T-helper 9 cell (primary cell): ENCODE data around the gene KIF1A.

Experiments used
- DNase-seq: peaks from one replicate; pipeline ENCODE4 v3.0.0-alpha.2; 2020
- total RNA-seq, 2 donors: gene quantifications; one replicate each; lab custom pipeline; 2026; lab: John Stamatoyannopoulos, UW

Gene KIF1A, protein sequence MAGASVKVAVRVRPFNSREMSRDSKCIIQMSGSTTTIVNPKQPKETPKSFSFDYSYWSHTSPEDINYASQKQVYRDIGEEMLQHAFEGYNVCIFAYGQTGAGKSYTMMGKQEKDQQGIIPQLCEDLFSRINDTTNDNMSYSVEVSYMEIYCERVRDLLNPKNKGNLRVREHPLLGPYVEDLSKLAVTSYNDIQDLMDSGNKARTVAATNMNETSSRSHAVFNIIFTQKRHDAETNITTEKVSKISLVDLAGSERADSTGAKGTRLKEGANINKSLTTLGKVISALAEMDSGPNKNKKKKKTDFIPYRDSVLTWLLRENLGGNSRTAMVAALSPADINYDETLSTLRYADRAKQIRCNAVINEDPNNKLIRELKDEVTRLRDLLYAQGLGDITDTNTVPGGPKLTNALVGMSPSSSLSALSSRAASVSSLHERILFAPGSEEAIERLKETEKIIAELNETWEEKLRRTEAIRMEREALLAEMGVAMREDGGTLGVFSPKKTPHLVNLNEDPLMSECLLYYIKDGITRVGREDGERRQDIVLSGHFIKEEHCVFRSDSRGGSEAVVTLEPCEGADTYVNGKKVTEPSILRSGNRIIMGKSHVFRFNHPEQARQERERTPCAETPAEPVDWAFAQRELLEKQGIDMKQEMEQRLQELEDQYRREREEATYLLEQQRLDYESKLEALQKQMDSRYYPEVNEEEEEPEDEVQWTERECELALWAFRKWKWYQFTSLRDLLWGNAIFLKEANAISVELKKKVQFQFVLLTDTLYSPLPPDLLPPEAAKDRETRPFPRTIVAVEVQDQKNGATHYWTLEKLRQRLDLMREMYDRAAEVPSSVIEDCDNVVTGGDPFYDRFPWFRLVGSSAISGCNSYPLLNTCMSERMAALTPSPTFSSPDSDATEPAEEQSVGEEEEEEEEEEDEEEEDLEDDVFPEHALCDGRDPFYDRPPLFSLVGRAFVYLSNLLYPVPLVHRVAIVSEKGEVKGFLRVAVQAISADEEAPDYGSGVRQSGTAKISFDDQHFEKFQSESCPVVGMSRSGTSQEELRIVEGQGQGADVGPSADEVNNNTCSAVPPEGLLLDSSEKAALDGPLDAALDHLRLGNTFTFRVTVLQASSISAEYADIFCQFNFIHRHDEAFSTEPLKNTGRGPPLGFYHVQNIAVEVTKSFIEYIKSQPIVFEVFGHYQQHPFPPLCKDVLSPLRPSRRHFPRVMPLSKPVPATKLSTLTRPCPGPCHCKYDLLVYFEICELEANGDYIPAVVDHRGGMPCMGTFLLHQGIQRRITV (N-terminal part only)
- total RNA-seq: 0 to 0.42 reads per million in 2 donors

DNA sequence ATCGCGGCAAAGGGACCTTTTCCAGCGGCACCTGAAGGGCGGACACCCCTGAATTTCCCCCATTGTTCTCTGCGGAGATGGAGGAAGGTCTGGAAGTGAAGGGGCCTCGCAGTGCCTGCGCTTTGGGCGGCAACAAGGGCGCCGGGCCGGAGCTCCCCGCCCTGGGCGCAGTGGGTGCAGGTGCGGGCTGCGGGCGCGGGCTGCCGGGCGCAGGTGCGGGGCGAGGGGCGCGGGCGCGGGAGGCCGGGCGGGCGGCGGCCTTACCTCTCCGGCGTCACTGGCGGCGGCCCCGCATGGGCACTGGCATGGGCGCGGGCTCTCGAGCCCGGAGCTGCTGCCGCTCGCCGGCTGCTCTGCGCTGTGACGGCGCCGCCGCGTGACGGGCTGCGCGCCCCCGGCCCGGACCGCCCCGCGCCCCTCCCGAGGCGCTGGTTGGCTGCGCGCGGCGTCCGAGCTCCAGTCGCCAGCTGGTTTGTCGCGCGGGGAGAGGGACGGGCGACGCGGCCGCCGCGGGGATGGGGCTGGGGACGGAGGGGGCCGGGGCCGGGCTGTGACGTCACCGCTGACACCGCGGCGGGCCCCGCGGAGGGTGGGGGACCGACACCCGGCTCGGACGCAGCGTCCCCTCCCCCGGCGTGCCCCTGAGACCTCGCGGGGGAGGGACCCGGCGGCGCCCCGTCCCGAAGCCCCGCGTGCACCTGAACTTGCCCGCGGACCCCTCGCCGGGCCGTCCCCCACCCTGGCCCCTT is at the start of gene KIF1A:
Gene KIF1A, minus strand, starts transcription at position 362 of the 749 bp plus-strand sequence. CDS start 22,467 bp downstream, outside the sequence.
- no peak for DNase-seq

DNA sequence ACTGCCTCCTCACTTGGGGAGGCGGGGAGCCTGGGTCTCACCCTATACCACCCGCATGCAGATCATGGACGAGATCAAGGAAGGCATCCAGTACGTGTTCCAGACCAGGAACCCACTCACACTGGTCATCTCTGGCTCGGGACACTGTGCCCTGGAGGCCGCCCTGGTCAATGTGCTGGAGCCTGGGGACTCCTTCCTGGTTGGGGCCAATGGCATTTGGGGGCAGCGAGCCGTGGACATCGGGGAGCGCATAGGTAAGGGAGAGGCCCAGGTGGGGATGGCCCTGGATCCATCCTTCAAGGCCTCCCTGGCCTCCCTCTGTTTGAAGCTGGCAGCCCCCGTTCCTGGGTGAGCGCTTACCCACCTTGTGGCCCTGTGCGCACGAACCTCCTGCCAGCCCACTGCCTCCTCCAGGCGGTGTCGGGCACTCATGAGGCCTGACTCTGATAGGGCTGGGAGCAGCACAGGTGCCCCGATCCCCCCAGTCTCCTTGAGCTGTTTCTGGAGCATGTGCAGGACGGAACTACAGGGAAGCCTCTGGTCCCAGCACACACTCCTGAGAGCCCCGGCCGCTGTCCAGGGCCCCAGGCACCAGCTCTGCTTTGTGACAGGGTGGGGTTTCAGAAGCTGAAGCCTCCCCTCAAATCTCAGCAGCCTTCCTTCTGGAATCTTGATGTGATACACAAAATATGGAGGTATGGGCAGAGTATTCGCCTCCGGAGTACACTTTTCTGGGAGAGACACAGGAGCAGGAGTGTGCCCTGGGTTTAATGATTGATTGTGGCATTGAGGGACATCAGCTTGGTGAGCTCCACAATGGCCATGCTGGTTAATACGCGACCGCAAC is 49.3 kb upstream of the KIF1A start:
- DNase-seq: no peak

DNA sequence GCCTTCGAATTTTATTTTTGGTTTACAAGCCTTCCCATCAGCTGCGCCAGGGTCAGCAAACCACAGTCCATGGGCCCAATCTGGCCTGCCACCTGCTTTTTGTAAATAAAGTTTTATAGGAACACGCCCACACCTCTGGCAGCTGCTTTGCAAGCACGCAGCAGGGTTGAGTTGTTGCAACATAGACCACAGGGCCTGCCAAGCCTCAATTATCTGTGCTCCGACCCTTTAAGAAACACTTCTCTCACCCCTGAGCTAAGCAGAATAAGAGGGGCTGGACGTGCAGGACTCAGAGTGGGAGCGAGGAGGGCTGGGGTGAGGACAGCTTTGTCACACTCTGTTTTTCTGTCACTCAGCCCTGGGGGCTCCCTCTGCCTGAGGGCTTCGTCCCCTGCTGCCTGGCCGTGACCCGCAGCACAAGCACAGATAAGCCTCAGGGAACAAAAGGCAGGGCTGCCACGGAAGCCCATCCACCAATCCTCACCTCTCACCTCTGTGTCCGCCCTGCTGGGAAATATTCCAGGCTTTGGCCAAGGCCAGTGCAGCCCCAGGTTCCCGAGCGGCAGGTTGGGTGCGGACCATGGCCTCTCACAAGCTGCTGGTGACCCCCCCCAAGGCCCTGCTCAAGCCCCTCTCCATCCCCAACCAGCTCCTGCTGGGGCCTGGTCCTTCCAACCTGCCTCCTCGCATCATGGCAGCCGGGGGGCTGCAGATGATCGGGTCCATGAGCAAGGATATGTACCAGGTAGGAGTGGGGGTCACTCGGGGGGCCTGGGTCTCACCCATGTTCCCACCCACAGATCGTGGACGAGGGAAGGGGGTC is 48.5 kb upstream of the KIF1A start, which contains the start of gene AGXT:
Gene AGXT, plus strand, starts transcription at position 539 of the 823 bp plus-strand sequence. Its CDS starts 42 bp downstream, at position 581.
- no peak for DNase-seq

DNA sequence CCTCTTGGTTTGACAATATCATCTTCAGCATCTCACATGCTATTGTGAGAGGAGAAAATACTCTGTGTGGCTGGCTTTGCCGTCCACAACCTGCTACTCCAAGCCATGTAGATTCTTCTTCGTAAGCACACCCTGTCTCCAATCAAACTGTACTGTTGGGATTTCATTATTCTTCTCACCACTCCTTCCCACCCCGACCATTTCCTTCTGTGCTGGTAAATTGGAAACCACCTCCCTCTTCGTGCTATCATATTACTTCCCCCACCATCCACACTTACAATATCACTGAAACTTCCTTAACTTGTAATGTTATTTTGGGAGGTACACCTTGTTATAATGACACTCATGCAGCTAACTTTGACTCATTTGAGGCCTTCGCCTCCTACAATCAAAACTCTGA is 45.4 kb upstream of the KIF1A start:
- DNase-seq: no peak

DNA sequence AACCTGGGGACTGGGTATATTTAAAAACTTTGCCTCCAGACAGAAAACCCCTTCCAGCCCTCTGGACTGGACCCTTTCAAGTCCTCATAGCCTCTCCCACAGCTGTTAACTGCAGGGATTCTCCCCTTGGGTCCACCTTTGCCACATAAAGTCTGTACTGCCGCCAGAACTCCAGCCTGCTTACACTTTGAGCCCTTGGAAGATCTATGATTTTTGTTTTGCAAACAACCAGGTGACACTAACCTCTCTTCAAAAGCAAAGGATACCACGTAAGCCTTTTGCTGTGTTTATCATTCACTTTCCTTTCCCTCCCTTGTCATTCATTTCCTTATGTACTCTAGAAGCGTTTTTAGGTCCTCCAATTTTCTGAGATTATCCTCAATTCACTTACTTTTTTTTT is 44.5 kb upstream of the KIF1A start:
- DNase-seq: no peak

DNA sequence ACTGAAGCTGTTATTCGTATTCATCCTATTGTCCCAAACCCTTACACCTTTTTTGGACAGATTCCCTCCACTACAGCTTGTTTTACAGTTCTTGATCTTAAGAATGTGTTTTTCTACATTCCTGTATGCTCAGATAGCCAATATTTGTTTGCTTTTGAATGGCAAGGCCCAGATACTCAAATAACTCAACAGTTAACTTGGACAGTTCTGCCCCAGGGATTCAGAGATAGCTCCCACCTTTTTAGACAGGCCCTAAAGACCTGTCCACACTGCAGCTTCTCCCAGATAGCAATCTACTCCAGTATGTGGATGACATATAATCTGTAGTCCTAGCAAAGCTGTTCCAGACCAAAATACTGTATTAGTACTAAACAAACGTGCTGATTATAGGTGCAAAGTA is 41.5 kb upstream of the KIF1A start:
- DNase-seq: no peak

DNA sequence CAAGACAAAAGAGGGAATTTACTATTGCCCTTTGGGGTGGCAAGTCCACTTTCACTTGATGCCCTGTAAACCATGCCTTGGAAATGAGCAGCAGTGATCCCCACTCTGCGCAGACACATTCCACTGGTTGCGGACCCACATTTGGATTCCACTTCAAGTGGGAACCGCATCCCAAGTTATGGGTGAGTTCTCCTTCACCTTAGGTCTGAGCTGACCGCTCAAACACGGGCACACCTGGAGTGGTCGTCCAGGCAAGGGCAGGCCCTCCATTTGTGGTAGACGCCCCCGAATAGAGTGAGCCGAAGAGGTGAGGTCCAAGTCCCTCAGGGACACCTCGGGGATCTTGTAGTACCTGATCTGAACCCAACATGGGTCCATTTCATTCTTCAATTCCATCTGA is 38.9 kb upstream of the KIF1A start:
- no peak for DNase-seq

DNA sequence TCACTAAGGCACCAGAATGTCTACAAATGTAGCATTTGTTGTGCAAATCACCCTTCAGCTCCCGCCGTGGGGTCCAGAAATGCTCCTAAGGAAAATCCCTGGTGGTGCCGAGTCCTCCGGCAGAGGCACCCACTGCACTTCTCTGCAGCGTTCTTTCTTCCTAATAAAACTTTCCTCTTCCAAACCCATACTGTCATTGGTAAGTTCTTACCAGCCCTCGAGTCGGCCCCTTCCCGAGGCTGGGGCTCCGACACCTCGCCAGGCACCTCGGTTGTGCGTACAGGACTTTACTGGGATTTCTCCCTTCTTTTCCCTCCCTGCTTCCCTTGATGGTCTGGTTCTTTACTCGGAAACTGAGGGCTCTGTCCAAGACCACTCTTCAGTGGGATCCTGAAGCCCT is 38.3 kb upstream of the KIF1A start:
- no peak for DNase-seq

DNA sequence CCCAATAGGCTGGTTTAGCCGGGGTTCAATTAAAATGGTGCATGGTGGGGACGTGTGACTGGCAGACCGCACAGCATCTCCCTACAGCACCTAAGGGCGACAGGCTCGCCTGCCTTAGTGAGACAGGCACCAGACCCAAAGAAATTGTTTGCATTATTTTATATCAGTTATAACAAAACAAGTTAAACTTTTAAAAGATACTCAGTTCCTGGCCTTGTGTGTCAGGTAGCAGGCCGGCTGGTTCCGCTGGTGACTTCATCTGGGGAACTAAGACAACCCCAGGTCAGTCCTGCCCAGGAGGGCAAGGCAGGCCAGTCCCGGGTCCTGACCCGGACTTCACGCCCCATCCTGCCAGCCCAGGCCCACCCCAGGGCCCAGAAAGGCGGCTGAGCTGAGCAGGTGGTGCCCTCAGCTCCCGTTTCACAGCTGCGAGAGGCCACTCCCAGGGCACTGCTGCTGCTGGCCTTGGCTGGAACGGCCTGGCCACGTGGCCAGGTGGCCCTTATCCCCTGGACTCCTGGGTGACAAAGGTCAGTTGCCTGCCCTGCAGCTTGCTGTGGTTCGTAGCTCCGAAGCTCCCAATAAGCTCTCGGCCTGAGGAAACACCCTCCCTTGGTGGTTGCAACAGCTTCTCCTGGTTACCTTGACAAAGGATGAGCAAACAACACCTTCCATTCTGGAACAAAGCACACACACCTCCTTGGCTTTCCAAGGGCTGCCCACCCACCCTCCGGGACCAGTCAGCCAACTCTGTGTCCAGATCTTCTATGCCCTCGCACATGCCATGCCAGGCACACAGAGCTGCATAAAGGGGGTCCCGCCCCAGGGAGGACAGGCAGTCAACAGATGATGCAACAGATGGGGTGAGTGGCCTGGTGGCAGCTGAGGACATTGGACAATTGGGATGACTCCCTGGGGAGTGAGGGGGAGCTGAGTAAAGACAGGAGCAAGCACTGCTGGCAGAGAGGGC is 37.3 kb upstream of the KIF1A start:
- no peak for DNase-seq

DNA sequence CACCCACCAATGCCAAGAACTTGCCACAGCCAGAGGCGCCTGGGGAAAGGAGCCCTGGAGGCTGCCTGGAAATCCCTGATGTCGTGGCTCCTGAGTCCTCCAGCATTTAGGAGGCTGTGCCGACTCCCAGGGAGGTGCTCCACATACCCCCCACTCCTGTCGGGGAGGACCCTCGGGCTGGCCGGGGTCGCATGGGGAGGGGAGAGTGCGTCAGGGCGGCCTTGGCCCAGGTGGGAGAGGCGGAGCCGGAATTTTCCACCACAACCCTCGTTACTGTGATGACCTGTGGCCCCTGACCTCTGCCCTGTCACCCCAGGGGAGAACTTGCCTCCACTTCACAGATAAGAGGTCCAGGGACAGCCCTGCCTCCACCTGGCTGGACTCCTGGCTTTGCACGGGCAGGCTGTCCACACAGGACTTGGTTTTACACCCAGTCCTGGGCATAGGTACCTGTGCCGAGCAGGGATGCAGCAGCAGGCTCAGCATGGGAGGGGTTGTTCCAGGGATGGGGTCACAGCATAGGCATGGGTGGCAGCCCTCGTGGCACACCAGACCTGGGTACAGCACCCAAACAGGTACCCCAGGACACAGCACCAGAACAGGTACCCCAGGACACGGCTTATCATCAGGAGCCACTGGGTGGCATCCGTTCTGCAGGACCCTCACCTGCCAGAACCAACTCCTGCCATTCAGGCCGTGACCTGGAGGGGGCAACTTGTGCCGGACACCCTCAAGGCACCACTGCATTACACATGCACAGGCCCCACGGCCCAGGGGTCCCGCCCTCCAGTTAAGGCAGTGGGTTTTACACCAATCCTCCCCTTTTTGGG is 36.3 kb upstream of the KIF1A start:
- no peak for DNase-seq

DNA sequence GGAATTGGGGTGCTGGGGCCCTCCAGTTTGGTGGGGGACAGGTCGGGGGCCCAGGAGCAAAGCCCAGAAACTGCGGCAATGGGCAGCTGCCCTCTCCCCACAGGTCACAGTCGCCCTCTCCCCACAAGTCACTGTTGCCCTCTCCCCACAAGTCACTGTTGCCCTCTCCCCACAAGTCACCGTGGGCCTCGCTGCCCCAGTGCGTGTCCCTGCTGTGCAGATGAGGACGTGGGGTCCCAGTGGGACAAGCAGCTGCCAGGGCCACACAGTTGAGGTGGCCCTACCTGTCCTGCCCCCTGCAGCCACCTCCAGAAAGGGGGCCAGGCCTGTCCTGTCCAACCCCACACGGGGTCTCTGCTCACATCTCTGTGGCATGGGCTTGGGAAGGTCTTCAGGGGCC is 35.7 kb upstream of the KIF1A start:
- no peak for DNase-seq

DNA sequence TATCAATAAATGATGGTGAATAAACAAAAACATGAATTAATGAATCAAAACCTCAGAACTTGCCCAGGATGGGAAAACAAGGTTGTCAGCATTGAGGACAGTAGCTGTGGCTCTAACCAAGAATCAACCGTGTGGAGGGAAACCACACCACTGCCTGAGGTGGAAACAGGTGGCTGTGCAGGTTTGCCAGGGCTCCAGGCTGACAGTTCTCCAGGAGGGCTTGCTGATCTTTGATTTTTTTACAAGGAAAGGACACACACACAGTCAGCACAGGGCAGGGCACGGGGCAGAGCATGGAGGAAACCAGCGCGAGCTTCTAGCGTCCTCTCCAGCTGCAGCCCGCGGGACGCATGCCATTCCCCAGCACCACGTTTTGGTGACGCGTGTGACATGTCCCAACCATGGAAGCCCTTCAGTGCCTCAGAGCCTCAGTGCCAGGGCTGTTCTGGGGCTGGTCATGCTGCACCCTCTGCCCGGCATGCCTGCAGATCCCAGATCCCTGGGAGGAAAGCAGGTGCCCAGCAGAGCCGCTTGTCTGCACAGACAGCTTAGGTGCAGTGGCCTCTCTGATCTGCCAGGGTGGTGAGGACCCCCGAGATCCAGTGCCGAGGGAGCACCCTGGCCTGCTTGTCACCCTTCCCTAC is 32.8 kb upstream of the KIF1A start:
- no peak for DNase-seq

DNA sequence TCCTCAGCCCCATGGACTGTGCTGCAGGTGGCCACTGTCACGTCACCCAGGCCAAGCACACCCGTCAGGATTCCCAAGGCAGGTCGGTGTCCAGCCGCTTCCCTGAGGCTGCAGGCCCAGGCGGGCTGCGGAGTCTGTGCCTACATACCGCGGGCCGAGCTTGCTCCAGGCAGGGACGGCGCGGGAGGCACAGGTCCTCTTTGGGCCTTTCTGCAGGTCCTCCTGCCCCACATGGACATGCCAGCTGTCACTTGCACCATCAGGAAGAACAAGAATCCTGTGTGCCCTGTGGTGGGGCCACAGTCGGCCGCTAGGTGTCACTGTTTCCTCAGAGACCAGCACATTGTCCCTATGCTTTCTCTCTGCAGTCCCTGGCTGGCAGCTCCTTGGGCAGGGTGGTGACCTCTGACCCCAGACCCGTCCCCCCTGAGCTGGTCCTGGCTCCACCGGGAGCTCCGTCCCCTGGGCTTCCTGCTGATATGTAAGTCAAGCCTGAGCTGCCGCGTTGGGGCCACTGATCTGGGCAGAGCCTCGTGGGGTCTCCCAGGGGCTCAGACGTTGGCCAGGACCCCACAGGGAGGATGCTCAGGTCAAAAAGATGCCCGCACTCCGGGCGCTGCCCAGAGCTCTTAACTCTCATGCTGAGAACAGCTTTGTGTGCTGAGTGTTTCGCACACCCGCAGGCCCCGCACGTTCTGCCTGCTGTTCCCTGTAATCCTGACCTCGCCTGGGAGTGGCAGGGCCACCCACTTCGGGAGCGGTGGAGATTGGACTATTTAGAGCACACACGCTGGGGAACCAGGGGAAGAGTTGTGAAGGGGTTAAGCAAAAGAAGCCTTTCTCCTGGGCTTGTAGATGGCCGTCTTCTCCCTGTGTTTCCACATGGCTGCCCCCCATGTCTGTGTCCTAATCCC is 31.3 kb upstream of the KIF1A start:
- DNase-seq: peak; percentile 85

DNA sequence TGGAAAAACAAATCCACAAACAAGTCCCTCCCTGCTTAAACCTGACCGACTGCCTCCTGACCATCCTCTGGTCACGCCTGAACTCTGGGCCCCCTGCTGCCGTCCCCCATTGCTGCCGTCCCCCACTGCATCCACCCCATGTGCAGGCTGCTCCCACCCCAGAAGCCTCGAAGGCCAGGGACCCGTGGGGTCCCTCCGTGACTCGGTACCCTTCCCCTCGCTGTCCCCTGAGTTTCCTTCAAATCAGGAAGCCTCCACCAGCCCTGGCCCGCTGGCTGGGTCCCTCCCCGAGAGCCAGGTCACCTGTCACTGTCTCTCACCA is 30.7 kb upstream of the KIF1A start:
- no peak for DNase-seq

DNA sequence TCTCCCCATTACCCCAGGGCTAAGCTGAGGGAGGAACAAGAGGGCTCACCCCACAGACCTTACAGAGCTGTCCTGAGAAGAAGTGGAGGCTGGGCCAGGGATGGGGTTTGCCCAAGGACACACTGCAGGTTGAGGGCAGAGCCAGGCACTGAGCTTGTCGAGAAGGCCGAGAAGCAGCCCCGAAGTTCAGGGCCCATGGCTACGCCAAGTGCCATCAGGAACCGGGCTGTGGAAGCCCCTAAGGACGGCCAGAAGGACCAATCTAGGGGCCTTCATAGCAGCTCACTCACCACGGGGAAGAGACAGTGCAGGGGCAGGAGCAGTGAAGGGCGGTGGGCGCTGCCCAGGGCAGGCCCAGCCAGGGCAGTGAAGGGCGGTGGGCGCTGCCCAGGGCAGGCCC is 30.0 kb upstream of the KIF1A start:
- DNase-seq: no peak

DNA sequence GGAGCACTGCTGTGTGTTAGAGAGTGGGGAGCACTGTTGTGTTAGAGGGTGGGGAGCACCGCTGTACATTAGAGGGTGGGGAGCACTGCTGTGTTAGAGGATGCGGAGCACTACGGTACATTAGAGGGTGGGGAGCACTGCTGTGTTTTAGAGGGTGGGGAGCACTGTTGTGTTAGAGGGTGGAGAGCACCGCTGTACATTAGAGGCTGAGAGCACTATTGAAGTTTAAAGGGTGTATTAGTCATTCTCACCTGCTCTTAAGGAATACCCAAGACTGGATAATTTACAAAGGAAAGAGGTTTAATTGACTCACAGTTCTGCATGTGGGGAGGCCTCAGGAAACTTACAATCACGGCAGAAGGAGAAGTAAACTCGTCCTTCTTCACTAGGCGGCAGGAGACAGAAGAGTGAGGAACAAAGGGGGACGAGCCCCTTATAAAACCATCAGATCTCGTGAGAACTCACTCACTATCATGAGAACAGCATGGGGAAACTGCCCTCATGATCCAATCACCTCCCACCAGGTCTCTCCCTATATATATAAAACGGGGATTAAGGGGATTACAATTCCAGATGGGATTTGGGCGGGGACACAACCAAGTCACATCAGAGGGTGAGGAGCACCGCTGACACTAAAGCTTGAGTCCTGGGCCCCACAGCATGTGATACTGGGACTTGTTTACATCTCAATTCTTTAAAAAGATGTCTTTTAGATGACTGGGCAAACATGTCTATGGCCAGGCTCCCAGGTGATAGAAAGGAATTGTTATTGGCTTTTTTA is 29.1 kb upstream of the KIF1A start:
- DNase-seq: no peak
